Prostate gland (tissue), 2 donors: ENCODE results near the gene TM2D1. TPM values are rescaled to one million over a fixed set of nuclear protein-coding genes. Genes with fewer than 3 reads are reported as not detected.

Source experiments
- DNase-seq: peaks from one replicate; pipeline ENCODE4 v3.0.0-alpha.2; 2019; ENCODE audit warnings: low spot score
- H3K27ac ChIP-seq, 2 donors: fragments of 200-600 bp; sonication (generic); 2 replicates each; pipeline ENCODE4 v1.5.1; 2017 to 2019
- H3K27me3 ChIP-seq: fragments of 200-600 bp; sonication (generic); replicated peaks from 2 replicates; pipeline ENCODE4 v1.5.1; 2019; ENCODE audit not compliant: insufficient read depth
- H3K36me3 ChIP-seq, 2 donors: fragments of 200-600 bp; sonication (generic); 1 replicate in 1 of 2; 2 replicates in 1 of 2; pipeline versions ENCODE4 v1.5.1 to v1.8.1; 2017 to 2019
- H3K4me1 ChIP-seq: fragments of 200-600 bp; sonication (generic); replicated peaks from 2 replicates; pipeline ENCODE4 v1.5.1; 2019
- H3K4me3 ChIP-seq, 2 donors: fragments of 200-600 bp; sonication (generic); 2 replicates each; pipeline ENCODE4 v1.5.1; 2017 to 2019
- H3K9me3 ChIP-seq: fragments of 200-600 bp; sonication (generic); 2 replicates; pipeline ENCODE4 v1.5.1; 2017
- CTCF ChIP-seq, 4 experiments: fragments of 200-600 bp in 2 of 4; fragments of 450-650 bp in 2 of 4; sonication (generic) in 2 of 4; IDR thresholded peaks; 1 replicate in 3 of 4; 2 replicates in 1 of 4; pipeline ENCODE4 v1.5.1; 2016 to 2019; ENCODE audit warnings: antibody characterized with exemption in 4 of 4, mild to moderate bottlenecking in 2 of 4, moderate library complexity in 2 of 4
- POLR2A ChIP-seq: fragments of 450-650 bp; IDR thresholded peaks from one replicate; pipeline ENCODE4 v1.6.1; 2016; ENCODE audit warnings: antibody characterized with exemption, mild to moderate bottlenecking
- POLR2AphosphoS5 ChIP-seq: sonication (generic); formaldehyde crosslinking; IDR thresholded peaks from one replicate; pipeline ENCODE4 v1.6.1; 2017; ENCODE audit warnings: antibody characterized with exemption
- WGBS: methylation state at CpG from one replicate; pipeline ENCODE4 v1.1.5; 2018; 5-methylcytosine and 5-hydroxymethylcytosine counted together
- intact Hi-C: fragments of 100-400 bp; cut with DNase I; formaldehyde crosslinking; loops from one replicate; pipeline ENCODE4 v1.14.2; 2022
- total RNA-seq, 2 donors: library from RNA; depleted of rRNA; stranded (reverse); fragments of >200 nt; gene quantifications; one replicate each; pipeline ENCODE4 v1.1.0, GENCODE V29; 2016

TM2D1 gene
- total RNA-seq, 2 donors from 2014 or later: 59.6 to 86.9 TPM

DNA sequence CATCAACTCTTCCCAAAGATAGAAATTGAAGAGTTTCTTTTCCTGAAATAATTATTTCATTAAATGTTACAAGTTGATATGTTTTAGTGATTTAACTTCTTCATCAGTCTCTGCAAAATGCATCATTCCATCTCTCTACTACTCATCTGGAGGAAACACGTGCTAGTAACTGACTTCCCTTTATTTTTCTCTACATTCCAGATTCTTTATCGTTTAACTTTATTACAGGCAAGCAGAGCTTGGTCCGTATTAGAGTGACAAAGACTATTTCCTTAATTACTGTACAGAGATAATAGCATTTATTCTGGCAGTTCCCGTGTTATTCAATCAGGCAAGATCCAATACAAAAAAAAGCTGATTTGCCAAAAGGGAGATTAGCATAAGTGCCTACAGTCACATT is 88.6 kb downstream of the TM2D1 start:
- TF ChIP-seq POLR2A: no peak
- TF ChIP-seq CTCF (IDR thresholded peaks at IDR 0.05): no peak
- no peak for TF ChIP-seq POLR2AphosphoS5
- peak overlapping the region in 1 of 2 donors; percentile 67 for H3K27ac ChIP-seq
- DNase-seq: no peak
- H3K4me3 ChIP-seq: no peak overlapping the region
- intact Hi-C loops: no loop called here
- H3K9me3 ChIP-seq: no peaks in the 10 kb centered on the region
- no peaks in the 10 kb centered on the region for H3K36me3 ChIP-seq
- peaks cover 6% of the 10 kb centered on the region for H3K4me1 ChIP-seq
- 25% methylated on average over 4 of the region's 4 CpGs for WGBS
- no peaks in the 10 kb centered on the region for H3K27me3 ChIP-seq

GRCh38 chr1:61635557-61635956 is 89.4 kb downstream of the TM2D1 start:
- WGBS: 63% methylated on average over 4 of the region's 4 CpGs

DNA sequence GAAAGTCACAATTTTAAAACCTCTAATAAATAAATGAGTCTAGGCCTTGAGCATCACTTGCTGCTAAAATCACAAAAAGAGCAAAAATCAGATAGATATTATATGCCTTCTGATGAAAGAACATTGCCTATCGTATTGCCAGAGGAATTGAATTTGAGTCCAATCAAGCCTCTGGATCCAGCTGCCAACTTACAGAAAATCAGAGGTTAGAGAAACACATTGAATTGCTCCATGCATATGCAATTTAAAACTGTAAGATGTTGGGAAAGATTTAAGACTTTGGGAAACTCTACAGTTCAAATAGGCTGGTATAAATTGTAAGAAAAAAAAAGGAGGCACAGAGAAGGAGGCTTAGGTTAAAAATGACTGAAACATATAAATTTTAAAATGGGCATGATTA is 93.5 kb downstream of the TM2D1 start:
- H3K27me3 ChIP-seq: no peaks in the 10 kb centered on the region
- DNase-seq: no peak
- no peak overlapping the region for H3K27ac ChIP-seq
- no peaks in the 10 kb centered on the region for H3K4me1 ChIP-seq
- no peak for TF ChIP-seq POLR2A
- no peak for TF ChIP-seq POLR2AphosphoS5
- TF ChIP-seq CTCF (IDR thresholded peaks at IDR 0.05): no peak
- intact Hi-C loops: no loop called here
- H3K4me3 ChIP-seq: no peak overlapping the region
- no peaks in the 10 kb centered on the region for H3K9me3 ChIP-seq
- 92% methylated on average over 1 of the region's 1 CpG for WGBS
- H3K36me3 ChIP-seq: no peaks in the 10 kb centered on the region

More at GRCh38 chr1:61635557-61635956, 89.4 kb downstream of the TM2D1 start:
- Histone ChIP-seq H3K36me3 (no peaks in the 10 kb centered on the region), H3K4me1 (peaks cover 6% of the 10 kb centered on the region), H3K27ac (no peak overlapping the region), H3K4me3 (no peak overlapping the region), H3K27me3 (no peaks in the 10 kb centered on the region), H3K9me3 (no peaks in the 10 kb centered on the region)
- intact Hi-C loops: no loop called here
- no peak for DNase-seq
- TF ChIP-seq POLR2AphosphoS5 (no peak), POLR2A (no peak), CTCF (IDR thresholded peaks at IDR 0.05) (no peak)

Other genes with a start within 250 kb of the TM2D1 start
- 10 to 100 TPM; 42.7 to 67.5 TPM for gene PATJ, start 17.3 kb upstream of the TM2D1 start, total RNA-seq